ENCODE measurements around the gene MTA1.

The MTA1 gene

GRCh38 chr14:105419195-105420091, at the start of gene MTA1:
Gene MTA1, plus strand, starts transcription at chr14:105419827. Its CDS starts 209 bp downstream, at chr14:105420036.
- in situ Hi-C loops (cut with MboI; ENCODE audit: low sequenced_read_pairs), result no loop called here

GRCh38 chr14:105374389-105374788, 45.2 kb upstream of the MTA1 start:
- in situ Hi-C loops (cut with MboI; ENCODE audit: low sequenced_read_pairs), result no loop called here

- in situ Hi-C loops (cut with MboI; ENCODE audit: low sequenced_read_pairs), result no loop called here
These were observed 44.0 kb upstream of the MTA1 start for GRCh38 chr14:105375635-105376057.

- in situ Hi-C loops (cut with MboI; ENCODE audit: low sequenced_read_pairs), result no loop called here
These were observed 42.8 kb upstream of the MTA1 start for GRCh38 chr14:105376521-105377440.

GRCh38 chr14:105377555-105378182, 42.0 kb upstream of the MTA1 start:
- in situ Hi-C loops (cut with MboI; ENCODE audit: low sequenced_read_pairs), result no loop called here

- in situ Hi-C loops (cut with MboI; ENCODE audit: low sequenced_read_pairs), result no loop called here
These were observed 41.4 kb upstream of the MTA1 start for GRCh38 chr14:105378199-105378598.

- in situ Hi-C loops (cut with MboI; ENCODE audit: low sequenced_read_pairs), result no loop called here
These were observed 40.5 kb upstream of the MTA1 start for GRCh38 chr14:105378873-105379685.

- in situ Hi-C loops (cut with MboI; ENCODE audit: low sequenced_read_pairs), result no loop called here
These were observed 39.7 kb upstream of the MTA1 start for GRCh38 chr14:105379946-105380345.

GRCh38 chr14:105380756-105381155, 38.9 kb upstream of the MTA1 start:
- in situ Hi-C loops (cut with MboI; ENCODE audit: low sequenced_read_pairs), result no loop called here

GRCh38 chr14:105381446-105382342, 37.9 kb upstream of the MTA1 start:
- in situ Hi-C loops (cut with MboI; ENCODE audit: low sequenced_read_pairs), result no loop called here

GRCh38 chr14:105382343-105383082, 37.1 kb upstream of the MTA1 start:
- in situ Hi-C loops (cut with MboI; ENCODE audit: low sequenced_read_pairs), result no loop called here

- in situ Hi-C loops (cut with MboI; ENCODE audit: low sequenced_read_pairs), result no loop called here
These were observed 36.4 kb upstream of the MTA1 start for GRCh38 chr14:105383083-105383730.

GRCh38 chr14:105384041-105384557, 35.5 kb upstream of the MTA1 start:
- in situ Hi-C loops (cut with MboI; ENCODE audit: low sequenced_read_pairs), result no loop called here

GRCh38 chr14:105384605-105385321, 34.9 kb upstream of the MTA1 start:
- in situ Hi-C loops (cut with MboI; ENCODE audit: low sequenced_read_pairs), result no loop called here

GRCh38 chr14:105385322-105385637, 34.3 kb upstream of the MTA1 start:
- in situ Hi-C loops (cut with MboI; ENCODE audit: low sequenced_read_pairs), result no loop called here

- in situ Hi-C loops (cut with MboI; ENCODE audit: low sequenced_read_pairs), result no loop called here
These were observed 33.8 kb upstream of the MTA1 start for GRCh38 chr14:105385698-105386365.
